Raji (cell line): ENCODE measurements around the gene PXDN.

Source experiments
- POLR2A ChIP-seq: IDR thresholded peaks from 2 replicates; pipeline ENCODE4 v1.6.1; 2011; ENCODE audit warnings: low read depth, low read length, control low read depth; ENCODE audit not compliant: insufficient read depth

PXDN gene

GRCh38 chr2:1677821-1678165 is 66.5 kb downstream of the PXDN start:
- TF ChIP-seq POLR2A, result no peak

- TF ChIP-seq POLR2A, result no peak
Measured at GRCh38 chr2:1676913-1677820, 67.1 kb downstream of the PXDN start.

GRCh38 chr2:1676091-1676912 is 68.0 kb downstream of the PXDN start:
- no peak for TF ChIP-seq POLR2A

GRCh38 chr2:1675633-1676032 is 68.7 kb downstream of the PXDN start:
- no peak for TF ChIP-seq POLR2A

- TF ChIP-seq POLR2A, result no peak
Measured at GRCh38 chr2:1674766-1675397, 69.4 kb downstream of the PXDN start.

GRCh38 chr2:1674276-1674675 is 70.0 kb downstream of the PXDN start:
- TF ChIP-seq POLR2A, result no peak

- no peak for TF ChIP-seq POLR2A
Measured at GRCh38 chr2:1673160-1673944, 71.0 kb downstream of the PXDN start.

GRCh38 chr2:1672738-1673137 is 71.6 kb downstream of the PXDN start:
- TF ChIP-seq POLR2A, result no peak

GRCh38 chr2:1671916-1672315 is 72.4 kb downstream of the PXDN start:
- no peak for TF ChIP-seq POLR2A

GRCh38 chr2:1670636-1671035 is 73.7 kb downstream of the PXDN start:
- no peak for TF ChIP-seq POLR2A

GRCh38 chr2:1665761-1666505 is 78.4 kb downstream of the PXDN start:
- no peak for TF ChIP-seq POLR2A

GRCh38 chr2:1664698-1665097 is 79.6 kb downstream of the PXDN start:
- no peak for TF ChIP-seq POLR2A

- no peak for TF ChIP-seq POLR2A
Measured at GRCh38 chr2:1664076-1664605, 80.2 kb downstream of the PXDN start.

GRCh38 chr2:1663621-1664020 is 80.7 kb downstream of the PXDN start:
- no peak for TF ChIP-seq POLR2A
